ENCODE measurements around the gene LGI2.

- no peak for TF ChIP-seq EP300 (IDR thresholded peaks at IDR 0.05)
- peak in 1 of 3 experiments; percentile 12 for TF ChIP-seq CTCF (IDR thresholded peaks at IDR 0.05)
- TF ChIP-seq POLR2AphosphoS5 (IDR thresholded peaks at IDR 0.05) = no peak
- TF ChIP-seq POLR2A (IDR thresholded peaks at IDR 0.05; ENCODE audit: low read depth) = no peak
Observed at GRCh38 chr4:24984602-24985532, 45.9 kb downstream of the LGI2 start.

Data from esophagus muscularis mucosa (tissue), 4 donors.